Measurements from ENCODE around the gene IFT27.

- TF ChIP-seq, protein P1, sequence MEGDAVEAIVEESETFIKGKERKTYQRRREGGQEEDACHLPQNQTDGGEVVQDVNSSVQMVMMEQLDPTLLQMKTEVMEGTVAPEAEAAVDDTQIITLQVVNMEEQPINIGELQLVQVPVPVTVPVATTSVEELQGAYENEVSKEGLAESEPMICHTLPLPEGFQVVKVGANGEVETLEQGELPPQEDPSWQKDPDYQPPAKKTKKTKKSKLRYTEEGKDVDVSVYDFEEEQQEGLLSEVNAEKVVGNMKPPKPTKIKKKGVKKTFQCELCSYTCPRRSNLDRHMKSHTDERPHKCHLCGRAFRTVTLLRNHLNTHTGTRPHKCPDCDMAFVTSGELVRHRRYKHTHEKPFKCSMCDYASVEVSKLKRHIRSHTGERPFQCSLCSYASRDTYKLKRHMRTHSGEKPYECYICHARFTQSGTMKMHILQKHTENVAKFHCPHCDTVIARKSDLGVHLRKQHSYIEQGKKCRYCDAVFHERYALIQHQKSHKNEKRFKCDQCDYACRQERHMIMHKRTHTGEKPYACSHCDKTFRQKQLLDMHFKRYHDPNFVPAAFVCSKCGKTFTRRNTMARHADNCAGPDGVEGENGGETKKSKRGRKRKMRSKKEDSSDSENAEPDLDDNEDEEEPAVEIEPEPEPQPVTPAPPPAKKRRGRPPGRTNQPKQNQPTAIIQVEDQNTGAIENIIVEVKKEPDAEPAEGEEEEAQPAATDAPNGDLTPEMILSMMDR (IDR thresholded peaks at IDR 0.05; ENCODE audit: insufficient read depth, low read length): no peak
- TF ChIP-seq REST (IDR thresholded peaks at IDR 0.05; ENCODE audit: insufficient replicate concordance, low read depth) (no peak), POLR2AphosphoS5 (IDR thresholded peaks at IDR 0.05; ENCODE audit: low read depth) (no peak), SPI1 (IDR thresholded peaks at IDR 0.05; ENCODE audit: borderline replicate concordance, low read depth) (no peak)
These were observed 39.8 kb upstream of the IFT27 start for GRCh38 chr22:36815558-36816338.

Data from HL-60 (cell line).